ENCODE results near the gene ZCCHC2.

GRCh38 chr18:62554061-62554815 is 31.4 kb downstream of the ZCCHC2 start:
- no peak for TF ChIP-seq CTCF (IDR thresholded peaks at IDR 0.05)
- no peak for TF ChIP-seq EP300 (IDR thresholded peaks at IDR 0.05; ENCODE audit: low read depth)
- no peak for TF ChIP-seq POLR2AphosphoS5 (IDR thresholded peaks at IDR 0.05)
- TF ChIP-seq POLR2A (IDR thresholded peaks at IDR 0.05) = no peak

Measured in transverse colon (tissue), 4 donors.